Endothelial cell of umbilical vein (primary cell): ENCODE data around the gene KRT37.

ENCODE experiments used
- EZH2 ChIP-seq: IDR thresholded peaks from 2 replicates; pipeline ENCODE4 v1.6.1; 2012; ENCODE audit warnings: borderline replicate concordance, low read depth, mild to moderate bottlenecking, moderate library complexity, low read length, inconsistent platforms; ENCODE audit not compliant: severe bottlenecking
- POLR2A ChIP-seq: IDR thresholded peaks from 2 replicates; pipeline ENCODE4 v1.6.1; 2012; ENCODE audit warnings: low read depth, mild to moderate bottlenecking, control low read depth, low read length
- POLR2AphosphoS5 ChIP-seq: IDR thresholded peaks from 2 replicates; pipeline ENCODE4 v1.6.1; 2012; ENCODE audit warnings: low read depth, mild to moderate bottlenecking, control low read depth, low read length, moderate library complexity; ENCODE audit not compliant: insufficient read depth
- TF ChIP-seq, protein P1 (sequence below): IDR thresholded peaks from 2 replicates; pipeline ENCODE4 v1.6.1; 2011; ENCODE audit not compliant: insufficient read depth, insufficient read length
- TF ChIP-seq, protein P2 (sequence below), 2 donors: IDR thresholded peaks; 1 replicate in 1 of 2; 2 replicates in 1 of 2; pipeline ENCODE4 v1.5.1; 2011; ENCODE audit warnings: low read length in 2 of 2, mild to moderate bottlenecking in 2 of 2, moderate library complexity in 2 of 2, control low read depth in 1 of 2, inconsistent platforms in 1 of 2, low read depth in 1 of 2; ENCODE audit not compliant: insufficient read depth in 1 of 2; ENCODE audit errors: extremely low read depth in 1 of 2

DNA sequence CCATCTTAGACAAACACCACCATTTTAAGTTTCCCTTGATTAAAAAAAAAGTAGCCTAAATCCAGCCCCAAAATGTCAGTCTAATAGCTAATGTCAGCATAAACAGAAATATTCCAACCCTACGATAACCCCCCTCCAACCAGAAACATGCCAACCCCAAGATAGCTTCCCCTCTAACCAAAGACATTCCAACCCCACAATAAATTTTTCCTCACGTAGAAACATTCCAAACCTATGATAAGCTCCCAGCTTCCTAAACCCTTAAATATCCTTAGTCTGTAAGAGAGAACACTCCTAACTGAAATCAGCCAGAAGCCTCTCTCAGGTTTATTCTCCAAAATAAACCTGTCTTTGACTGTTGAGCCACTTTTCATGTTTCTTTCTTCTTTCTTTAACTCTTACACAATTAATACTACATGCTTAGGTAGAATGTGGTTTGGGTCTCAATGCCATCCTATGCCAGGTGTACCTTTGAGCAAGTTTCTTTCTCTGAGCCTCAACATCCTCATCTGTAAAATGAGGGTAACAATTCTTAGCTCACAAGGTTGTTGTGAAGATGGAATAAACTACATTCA is 26.9 kb upstream of the KRT37 start:
- TF ChIP-seq, protein P1, sequence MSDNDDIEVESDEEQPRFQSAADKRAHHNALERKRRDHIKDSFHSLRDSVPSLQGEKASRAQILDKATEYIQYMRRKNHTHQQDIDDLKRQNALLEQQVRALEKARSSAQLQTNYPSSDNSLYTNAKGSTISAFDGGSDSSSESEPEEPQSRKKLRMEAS = no peak
- TF ChIP-seq POLR2A = no peak
- TF ChIP-seq, protein P2, sequence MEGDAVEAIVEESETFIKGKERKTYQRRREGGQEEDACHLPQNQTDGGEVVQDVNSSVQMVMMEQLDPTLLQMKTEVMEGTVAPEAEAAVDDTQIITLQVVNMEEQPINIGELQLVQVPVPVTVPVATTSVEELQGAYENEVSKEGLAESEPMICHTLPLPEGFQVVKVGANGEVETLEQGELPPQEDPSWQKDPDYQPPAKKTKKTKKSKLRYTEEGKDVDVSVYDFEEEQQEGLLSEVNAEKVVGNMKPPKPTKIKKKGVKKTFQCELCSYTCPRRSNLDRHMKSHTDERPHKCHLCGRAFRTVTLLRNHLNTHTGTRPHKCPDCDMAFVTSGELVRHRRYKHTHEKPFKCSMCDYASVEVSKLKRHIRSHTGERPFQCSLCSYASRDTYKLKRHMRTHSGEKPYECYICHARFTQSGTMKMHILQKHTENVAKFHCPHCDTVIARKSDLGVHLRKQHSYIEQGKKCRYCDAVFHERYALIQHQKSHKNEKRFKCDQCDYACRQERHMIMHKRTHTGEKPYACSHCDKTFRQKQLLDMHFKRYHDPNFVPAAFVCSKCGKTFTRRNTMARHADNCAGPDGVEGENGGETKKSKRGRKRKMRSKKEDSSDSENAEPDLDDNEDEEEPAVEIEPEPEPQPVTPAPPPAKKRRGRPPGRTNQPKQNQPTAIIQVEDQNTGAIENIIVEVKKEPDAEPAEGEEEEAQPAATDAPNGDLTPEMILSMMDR (IDR thresholded peaks at IDR 0.05; ENCODE audit: extremely low read depth in 1 of 2, insufficient read depth in 1 of 2, low read depth in 1 of 2, low read length in 2 of 2) = no peak
- no peak for TF ChIP-seq EZH2
- no peak for TF ChIP-seq POLR2AphosphoS5
